ENCODE measurements around the gene KLF6.

Gene KLF6

DNA sequence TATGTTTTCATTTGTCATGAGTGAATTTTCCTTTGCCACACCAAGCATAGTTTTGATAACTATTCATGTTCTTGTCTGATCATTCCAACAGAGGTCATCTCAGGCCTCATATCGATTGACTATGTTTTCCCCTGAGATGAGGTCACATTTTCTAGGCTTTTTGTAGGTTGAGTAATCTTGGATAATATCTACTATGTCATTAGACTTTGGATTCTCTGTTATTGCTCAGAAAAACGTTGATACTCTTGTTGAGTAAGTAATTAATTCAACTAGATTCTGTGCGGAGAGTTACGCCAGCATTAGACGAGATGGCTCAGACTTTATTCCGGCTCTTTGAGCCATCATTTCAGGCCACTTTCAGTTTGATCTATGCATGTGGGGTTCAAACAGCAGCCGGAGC, 57.7 kb downstream of the KLF6 start:
- no peak for DNase-seq
